HG03565 (cell line): Measurements from ENCODE around the gene ASIC4.

Experiments used
- ATAC-seq: cut with Tn5 transposase; IDR thresholded peaks from one replicate; pipeline ENCODE4 v1.9.1; 2021; ENCODE audit warnings: mild to moderate bottlenecking, moderate library complexity; ENCODE audit not compliant: unreplicated experiment

Gene ASIC4

DNA sequence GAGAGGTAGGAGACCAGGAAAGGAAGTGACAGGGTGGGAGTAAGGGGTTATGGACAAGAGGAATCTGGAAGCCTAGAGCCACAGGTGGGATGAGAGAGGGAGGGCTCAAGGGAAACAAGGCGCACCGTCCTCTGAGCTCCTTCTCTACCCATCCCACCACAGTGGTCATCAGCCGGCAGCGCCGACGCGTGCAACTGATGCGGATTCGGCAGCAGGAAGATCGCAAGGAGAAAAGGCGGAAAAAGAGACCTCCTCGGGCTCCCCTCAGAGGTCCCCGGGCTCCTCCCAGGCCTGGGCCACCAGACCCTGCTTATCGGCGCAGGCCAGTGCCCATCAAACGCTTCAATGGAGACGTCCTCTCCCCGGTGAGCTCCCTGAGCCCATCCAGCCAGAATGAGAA lies 34.7 kb downstream of the ASIC4 start:
- ATAC-seq: no peak

DNA sequence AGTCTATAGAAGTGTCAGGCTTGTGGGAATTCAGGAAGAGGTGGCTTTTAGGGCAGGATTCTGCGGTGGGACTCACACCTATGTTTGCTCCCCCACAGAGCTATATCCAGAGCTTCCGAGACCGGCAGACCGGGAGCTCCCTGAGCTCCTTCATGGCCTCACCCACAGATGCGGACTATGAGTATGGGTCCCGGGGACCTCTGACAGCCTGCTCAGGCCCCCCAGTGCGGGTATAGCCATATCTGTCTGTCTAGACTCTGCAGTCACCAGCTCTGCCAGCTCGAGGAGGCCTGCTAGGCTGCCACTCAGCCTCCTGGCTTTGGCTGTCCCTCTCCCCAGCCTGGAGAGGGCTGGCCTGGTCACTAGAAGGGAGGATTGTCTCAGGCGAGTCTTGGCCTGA lies 35.3 kb downstream of the ASIC4 start:
- ATAC-seq: no peak

DNA sequence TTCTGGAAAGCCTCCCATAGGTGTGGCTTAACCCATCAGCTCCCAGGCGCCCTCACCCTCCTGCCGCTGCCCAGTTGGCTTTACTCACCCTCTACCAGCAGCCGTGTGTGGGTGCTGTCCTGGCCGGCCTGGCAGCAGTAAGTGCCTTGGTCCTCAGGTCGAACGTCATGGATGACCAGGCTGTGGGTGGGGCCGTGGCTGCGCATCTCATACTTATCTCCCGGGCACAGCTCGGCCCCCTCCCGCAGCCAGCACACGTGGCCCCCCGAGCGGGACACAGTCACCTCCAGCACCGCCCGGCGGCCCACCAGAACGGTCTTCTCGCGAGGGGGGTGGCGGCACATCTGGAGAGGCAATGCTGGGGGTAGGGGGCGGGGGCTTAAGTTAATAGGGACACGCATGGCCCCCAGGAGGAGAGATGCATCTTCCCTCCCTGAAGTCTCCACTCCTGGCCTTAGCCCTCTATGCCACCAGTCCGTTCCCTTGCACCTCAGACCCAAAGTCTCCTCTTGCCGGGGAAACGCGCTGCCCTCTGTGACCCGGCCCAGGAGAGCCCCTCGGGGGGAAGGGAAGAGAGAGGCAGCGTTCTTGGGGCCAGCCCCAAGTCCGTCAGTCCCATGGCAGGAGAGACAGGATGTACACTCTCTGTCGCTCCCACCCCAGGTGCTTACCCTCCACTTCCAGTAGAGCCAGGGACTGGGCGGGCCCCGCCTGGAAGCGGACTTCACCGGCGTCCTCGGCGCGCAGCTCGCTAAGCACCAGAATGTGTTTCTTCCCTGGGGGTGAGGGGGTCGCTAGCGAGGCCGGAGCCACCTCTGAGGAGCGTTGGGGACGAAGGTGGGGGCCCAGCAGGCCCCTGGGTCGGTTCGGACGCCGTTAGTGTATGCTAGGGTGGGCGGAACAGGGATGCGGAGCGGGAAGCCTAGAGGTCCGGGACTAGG lies 37.4 kb downstream of the ASIC4 start:
- ATAC-seq: peak; percentile 18

DNA sequence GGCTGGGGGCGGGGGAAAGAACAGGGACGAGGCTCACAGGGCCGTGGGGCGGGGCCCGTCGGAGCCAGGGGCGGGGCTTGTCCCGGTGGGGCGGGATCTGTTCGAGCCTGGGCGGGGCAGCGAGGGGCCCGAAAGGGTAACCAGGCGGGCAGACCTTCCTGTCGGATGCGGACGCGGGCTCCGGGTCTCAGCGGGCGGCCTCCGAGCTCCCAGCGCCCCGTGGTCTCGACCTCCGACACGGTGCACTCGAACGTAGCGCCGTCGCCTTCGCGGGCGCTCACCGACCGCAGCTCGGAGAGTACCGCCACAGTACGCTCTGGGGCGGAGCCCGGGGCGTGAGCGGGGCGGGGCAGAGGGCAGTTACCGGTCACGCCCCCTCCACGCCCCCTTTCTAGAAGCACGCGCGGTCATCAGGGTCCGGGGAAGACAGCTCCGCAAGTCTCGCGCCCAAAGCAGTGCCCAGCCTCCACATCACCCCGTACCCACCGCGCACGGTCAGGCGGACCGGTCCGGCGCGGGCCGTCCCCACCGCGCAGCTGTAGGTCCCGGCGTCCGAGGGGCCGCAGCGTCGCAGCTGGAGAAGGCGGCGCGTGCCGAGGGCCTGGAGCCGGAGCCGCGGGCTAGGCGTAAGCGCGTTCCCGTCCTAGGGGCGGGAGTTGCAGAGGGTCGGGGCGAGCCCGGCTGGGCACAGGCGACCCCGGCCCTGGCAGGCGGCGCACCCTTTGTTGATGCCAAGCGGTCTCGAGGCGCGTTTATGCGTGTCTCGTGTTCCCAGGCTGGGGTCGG lies 38.3 kb downstream of the ASIC4 start:
- peak; percentile 84 for ATAC-seq

DNA sequence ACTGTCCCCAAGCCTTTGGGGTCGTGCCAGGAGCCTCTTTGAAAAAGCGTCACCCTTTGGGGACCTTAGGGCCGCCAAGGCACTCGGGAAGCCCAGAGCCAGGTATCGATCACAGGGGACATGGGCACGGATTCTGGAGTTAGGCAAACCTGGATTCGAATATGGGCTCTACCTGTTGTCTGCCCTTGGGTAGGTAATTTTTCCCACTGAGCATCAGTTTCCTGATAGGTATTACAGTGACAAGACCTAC lies 38.8 kb downstream of the ASIC4 start:
- ATAC-seq: no peak

DNA sequence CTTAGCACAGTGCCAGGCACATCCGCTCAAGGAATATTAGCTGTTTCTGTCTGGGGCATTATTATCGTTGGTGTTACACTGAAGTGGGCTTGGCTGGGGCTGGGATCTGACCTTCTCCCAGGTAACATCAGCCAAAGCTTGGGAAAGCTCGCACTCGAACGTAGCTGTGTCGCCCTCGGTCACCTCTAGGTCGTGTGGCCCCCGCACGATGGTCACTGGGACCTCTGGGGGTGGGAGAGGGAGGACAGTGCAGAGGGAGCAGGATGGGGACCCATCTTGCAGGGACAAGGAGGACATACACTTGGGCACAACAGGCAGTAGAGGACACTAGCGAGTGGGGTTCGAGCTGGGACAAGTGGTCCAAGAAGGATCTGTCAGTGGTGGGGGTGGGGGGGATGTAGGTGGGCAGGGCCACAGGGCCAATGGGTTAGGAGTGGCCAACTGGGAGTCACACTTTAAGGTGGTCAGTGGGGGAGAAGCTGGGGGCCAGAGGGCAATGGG lies 39.2 kb downstream of the ASIC4 start:
- no peak for ATAC-seq

DNA sequence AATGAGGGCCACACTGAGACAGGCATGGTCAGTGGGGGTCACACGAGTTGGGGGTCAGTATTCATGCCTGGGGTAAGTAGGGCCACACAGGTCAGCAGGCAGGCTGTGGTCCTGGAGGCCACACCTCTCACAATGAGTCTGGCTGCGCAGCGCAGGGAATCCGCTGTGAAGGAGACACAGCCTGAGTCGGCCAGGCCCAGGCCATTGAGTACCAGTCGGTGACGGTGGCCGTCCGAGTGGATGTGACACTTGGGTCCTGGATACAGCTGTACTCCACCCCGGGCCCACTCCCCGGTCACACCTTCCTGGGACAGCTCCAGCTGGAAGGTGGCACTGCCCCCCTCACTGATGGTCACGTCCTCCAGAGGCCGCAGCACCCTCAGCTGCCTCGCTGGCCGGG lies 40.1 kb downstream of the ASIC4 start:
- ATAC-seq: no peak

DNA sequence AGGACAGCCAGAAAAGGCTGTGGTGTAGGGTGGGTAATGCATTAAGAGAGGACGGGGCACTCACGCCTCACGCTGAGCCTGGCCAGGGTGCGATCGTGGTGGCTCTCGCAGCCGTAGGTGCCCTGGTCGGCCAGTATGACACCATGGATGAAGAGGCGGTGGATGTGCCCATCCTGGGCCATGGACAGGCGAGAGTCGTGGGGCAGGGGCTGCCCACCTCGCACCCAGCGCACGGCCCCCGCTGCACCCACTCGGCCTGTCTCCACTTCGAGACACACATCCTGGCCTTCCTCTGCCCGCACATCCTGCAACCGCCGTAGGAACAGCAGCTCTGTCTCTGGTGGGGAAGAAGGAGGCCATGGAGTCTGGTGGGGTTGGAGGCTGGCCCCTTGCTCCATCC lies 41.7 kb downstream of the ASIC4 start:
- no peak for ATAC-seq

DNA sequence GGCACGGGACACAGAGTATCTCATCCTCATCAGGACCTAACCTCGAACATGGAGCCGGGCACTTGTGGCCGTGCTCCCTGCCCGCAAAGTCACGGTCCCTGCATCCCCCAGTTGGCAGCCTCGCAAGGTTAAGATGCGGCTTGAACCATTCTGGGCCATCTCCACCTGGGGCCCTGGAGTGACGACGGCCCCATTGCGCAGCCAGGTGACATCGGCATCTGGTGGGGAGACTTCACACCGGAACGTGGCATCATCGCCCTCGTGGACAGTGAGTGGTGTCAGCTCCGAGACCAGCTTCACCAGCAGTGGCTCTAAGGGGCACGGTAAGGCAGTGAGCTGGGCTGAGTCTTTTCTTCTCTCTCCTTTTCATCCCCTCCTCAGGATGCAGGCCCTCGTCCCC lies 42.1 kb downstream of the ASIC4 start:
- ATAC-seq: no peak

DNA sequence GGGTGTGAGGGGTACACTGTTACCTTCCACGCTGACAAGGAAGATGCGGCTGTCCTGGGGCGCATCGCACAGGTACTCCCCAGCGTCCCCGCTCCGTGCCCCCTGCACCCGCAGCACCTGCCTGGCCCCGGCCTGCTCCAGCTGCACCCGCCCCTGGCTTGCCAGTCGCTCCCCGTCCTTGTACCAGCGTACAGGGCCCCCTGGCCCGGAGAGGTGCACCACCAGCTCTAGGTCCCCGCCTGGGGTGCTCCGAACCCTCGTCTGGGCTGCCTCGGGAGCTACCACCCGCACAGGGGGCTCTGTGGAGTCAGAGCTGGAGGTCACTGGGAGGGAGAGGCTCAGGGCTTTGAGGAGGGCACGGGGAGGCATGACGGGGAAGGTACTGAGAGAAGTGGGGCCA lies 43.0 kb downstream of the ASIC4 start:
- ATAC-seq: no peak

DNA sequence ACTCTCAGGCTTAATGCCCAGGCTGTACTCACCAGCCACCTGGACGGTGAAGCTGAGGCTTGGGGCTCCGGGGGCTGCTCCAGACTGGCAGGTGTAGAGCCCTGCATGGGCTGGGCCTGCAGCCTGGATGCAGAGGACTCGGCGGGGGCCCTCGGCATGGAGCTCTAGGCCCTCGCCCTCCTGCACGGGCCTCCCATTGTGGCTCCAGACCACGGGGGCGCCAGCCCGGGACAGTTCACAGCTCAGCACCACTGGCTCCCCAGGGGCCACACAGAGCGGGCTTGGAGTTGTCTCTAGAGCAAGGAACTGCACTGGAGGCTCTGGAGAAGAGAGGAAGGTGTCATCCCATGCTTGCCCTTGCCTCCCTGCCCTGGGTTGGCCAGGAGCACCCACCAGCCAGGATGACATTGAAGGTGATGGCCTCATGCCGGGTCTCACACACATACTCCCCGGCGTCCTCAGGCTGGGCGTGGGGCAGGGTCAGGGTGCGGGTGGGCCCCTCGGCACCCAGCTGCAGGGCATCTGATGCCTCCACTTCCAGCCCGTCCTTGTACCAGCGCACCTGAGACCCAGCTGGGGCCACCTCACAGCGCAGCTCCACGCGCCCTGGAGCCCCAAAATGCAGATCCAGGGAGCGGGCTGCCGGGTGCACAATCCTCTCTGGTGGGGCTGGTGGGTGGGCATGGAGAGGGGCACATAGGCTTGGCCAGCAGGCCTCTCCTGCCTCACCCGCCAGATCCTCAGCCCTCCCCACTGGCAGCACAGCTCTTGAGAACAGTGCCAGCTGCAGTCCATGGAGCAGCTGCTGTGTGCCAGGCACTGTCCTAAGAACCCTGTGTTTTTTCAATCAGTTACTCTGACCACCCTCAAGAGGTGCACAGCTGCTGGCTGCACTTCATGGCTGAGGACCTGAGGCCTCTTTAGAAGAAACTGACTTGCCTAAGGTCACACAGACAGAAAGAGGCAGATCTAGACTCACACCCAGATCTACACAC lies 43.8 kb downstream of the ASIC4 start:
- ATAC-seq: no peak

DNA sequence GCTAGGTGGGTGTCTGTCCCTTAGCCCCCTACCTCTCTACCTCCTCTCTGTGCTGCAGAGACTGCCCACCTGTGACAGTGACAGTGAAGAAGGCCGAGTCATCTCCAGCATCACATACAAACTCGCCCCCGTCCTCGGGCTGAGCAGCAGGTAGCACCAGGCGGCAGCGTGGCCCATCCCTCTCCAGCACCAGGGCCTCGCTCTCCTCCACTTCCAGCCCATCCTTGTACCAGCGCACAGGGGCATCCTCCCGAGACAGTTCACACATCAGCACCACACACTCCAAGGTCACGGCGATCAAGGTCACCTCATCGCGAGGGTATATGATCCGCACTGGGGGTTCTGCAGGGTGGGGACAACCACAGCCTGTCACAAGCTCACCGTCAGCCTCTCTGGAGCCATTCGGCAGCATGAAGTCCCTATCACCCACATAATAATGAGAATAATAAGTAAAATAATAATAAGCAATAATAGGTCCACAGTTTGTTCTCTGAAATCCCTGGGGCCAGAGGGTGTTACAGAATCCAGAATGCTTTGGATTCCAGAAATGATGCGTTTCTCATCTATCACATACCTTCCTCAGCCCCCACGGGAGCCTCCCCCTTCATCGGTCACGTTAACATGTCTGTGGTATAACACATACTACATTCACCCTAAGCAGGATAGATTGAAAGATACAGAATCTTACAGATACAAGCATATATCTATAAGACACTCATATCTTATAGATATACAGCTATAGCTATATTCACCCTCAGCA lies 45.1 kb downstream of the ASIC4 start:
- no peak for ATAC-seq

DNA sequence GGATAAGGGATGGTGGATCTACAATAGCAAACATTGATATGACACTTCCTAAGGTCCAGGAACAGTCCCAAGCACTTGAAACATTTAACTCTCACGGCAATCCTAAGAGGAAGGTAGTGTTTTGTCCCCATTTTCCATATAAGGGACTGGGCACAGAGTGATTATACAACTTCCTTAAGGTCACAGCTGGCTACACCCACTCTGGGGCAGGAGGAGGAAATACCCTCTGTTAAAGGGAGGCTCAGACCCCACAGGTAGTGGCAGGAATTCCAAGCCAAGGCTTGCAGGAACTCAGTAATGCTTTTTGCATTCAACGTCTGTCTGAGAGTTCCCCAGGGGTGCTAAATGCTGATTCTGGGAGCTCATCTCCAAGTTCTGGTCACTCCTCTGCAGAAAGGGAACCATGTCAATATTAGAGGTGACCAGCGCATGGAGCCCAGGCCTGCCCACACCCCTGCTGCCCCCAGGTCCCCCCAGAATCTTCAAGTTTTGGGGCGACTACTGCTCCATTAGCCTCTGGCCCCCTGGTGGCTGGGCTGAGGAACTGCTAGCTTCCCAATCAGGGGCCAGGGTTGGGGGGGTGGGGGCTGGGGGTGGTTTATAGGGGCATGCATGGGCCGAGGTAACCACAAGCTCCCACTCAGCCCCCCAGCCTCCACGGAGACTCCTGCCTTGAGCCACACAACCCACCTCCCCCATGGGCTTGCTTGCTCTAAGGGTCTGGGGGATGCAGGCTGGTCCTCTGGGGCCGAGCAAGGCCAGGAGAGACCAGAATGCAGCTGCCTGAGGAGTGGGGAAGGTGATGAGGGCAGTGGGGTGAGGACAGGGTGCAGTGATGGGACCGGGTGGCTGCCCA lies 46.0 kb downstream of the ASIC4 start:
- no peak for ATAC-seq

DNA sequence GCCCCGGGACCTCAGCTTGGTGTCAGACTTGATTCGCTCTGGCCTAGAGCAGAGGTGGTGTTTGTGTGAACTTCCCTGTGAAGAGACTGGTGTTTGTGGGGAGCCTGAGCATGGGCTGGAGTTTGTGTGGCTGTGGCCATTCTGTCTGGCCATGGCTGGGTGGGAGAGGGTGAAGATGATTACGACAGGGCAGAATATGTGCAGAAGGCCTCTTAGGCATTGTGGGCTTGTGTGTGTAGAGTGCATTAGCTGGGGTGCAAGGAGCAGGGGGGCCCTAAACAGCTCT lies 46.6 kb downstream of the ASIC4 start:
- ATAC-seq: no peak

DNA sequence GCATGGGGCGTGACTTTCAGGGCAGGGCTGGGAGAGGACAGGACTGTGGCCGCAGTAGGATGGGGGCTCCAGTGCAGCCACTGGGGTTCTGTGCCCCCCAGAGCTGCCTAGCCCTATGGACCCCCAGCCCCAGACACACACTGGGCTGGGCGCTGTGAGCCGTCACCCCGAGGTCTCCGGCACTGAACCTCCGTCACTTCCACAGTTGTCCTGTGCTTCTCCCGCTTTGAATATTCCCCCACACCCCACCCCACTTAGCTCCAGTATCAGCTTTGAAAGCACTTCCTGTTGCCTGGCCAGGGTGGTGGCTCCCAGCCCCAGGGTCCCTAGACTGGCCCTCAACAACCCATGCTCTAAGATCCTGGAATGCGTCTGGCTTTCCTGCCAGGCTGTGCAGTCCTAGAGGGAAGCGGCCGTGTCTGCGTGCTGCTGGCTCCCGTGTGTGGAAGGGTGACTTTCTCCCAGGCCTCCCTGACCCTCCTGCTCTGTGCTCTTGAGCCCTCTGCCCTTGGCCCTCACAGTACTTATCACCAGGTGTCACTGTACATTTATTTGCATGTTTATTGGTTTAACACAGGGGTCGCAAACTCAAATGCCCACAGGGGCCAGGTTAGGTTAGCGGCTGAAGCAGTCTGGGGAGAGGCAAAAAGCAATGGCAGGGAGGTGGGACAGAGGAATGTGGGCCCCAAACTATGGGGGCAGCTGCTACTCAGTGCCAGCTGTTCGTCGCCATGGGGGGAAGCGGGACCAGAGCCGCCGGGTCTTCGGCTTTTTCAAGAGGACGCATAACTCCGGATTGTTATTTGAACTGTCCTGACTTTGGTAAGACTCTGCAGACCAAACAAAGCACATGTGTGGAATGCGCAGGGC lies 47.1 kb downstream of the ASIC4 start:
- no peak for ATAC-seq

DNA sequence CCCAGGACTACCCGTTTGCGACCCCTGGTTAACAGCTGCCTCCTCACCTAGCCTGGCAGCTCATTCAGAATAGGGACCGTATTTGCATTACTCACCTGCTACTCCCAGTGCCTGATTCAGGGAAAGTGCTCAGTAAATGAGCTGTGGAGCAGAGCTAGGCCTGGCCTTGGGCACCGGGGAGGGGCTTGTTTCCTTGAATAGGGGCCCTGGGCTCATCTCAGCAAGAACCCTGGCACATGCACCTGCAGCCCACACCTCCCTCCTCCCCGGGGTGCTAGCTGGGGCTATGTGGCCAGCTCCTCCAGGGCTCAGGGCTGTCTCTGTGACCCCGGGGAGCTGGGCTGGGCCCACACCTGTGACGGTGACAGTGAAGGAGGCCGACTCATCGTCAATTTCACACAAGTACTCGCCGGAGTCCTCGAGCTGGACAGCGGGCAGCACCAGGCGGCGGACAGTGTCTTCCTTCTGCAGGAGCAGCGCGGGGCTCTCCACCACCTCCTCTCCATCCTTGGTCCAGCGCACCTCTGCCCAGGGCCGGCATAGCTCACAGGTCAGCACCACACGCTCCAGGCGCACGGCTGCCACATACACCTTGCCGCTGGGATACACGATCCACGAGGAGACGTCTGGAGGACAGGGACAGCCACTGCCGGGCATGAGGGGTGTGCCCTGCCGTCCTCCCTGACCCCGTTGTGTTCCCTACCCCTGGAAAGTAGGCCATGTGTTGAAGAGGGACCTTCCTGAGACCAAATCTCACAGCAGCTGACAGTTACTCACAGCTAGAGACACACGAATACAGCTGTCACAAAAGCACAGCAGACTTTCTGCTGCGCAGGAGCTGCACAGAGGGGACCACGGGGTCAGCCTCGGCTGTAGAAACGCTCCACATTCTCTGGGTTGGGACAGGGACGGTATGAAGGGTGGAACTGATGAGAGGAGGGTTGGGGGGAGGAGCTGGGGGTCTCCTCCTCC lies 48.1 kb downstream of the ASIC4 start:
- ATAC-seq: no peak

DNA sequence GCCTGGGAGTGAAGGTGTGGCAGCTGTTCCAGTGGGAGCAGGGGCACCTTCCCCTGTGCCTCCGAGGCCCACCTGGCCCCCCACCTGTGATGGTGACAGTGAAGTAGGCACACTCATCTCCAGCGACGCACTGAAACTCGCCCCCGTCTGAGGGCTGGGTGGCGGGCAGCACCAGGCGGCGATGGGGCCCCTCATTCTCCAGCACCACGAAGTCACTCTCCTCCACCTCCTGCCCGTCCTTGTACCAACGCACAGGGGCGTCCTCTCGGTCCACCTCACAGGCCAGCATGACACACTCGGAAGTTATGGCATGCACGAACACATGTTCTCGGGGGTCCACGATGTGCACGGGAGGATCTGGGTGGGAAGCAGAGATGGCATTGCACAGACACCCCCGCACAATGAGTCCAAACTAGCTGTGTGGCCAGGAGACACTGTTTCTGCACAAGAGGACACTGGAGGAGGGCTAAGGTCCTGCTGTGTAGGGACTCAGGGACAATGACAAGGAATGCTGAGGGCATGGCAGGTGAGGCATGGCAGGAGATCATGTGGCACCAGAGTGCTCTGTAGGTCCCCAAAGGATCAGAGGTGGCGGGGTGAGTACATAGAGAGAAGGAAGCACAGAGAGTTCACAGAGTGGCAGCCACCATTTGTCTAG lies 49.1 kb downstream of the ASIC4 start:
- ATAC-seq: no peak
